Measurements from ENCODE around the gene SLC9A9. TPM values are rescaled to one million over a fixed set of nuclear protein-coding genes. Genes with fewer than 3 reads are reported as not detected.

Gene SLC9A9
- total RNA-seq, 2 donors from 2014 or later = 29.6 to 60.1 TPM

DNA sequence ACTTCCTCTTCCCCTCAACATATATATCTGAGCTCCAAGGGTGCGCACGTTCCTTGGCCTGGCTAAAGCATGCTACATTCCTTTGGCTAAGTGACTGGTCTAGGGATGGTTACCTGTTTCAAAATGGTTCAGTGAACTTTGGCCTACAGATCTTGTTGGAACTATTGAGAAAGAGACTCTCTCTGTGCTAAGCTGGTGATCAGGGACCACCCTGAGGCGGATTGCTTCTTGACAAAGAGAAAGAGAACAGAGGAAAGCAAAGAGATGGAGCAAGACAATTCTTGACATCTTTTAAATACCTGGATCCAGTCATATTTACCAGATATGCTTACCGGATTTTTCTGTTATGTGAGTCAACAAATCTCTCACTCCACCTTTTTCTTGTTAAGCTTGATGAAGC lies 605.6 kb downstream of the SLC9A9 start:
- Histone ChIP-seq H3K4me3 (no peak overlapping the region), H3K27me3 (replicated peaks; ENCODE audit: insufficient read depth) (no peaks in the 10 kb centered on the region), H3K9me3 (no peaks in the 10 kb centered on the region), H3K36me3 (no peaks in the 10 kb centered on the region), H3K27ac (no peak overlapping the region), H3K4me1 (ENCODE audit: control insufficient read depth in 1 of 2, low read depth in 2 of 2) (peaks cover 7 to 15% of the 10 kb centered on the region in 2 donors)
- DNase-seq (ENCODE audit: low spot score) (no peak), ATAC-seq (ENCODE audit: insufficient number of reproducible peaks, low FRiP score, low read depth) (no peak)
- TF ChIP-seq, protein P1, sequence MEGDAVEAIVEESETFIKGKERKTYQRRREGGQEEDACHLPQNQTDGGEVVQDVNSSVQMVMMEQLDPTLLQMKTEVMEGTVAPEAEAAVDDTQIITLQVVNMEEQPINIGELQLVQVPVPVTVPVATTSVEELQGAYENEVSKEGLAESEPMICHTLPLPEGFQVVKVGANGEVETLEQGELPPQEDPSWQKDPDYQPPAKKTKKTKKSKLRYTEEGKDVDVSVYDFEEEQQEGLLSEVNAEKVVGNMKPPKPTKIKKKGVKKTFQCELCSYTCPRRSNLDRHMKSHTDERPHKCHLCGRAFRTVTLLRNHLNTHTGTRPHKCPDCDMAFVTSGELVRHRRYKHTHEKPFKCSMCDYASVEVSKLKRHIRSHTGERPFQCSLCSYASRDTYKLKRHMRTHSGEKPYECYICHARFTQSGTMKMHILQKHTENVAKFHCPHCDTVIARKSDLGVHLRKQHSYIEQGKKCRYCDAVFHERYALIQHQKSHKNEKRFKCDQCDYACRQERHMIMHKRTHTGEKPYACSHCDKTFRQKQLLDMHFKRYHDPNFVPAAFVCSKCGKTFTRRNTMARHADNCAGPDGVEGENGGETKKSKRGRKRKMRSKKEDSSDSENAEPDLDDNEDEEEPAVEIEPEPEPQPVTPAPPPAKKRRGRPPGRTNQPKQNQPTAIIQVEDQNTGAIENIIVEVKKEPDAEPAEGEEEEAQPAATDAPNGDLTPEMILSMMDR (IDR thresholded peaks at IDR 0.05) = no peak

DNA sequence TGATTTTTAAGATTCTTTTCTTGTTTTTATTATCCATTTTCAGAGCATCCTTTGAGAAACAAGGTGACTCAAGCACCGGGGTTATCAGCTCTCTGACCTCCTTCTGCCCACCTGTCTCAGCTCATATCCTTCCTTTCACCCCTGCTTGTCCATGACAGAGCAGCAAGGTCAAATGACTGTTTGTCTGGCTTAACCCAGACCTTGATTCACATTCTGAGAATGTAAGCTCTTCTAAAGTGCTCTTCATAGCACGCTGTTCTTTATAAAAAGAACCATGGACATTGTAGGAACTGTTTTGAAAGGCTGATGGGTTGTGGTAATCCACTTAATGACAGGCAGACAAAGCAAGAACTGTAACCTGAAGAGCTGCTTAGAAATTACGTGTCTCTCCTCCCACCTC lies 606.2 kb downstream of the SLC9A9 start:
- H3K4me3 ChIP-seq = no peak overlapping the region
- ATAC-seq (ENCODE audit: insufficient number of reproducible peaks, low FRiP score, low read depth) = no peak
- H3K4me1 ChIP-seq (ENCODE audit: control insufficient read depth in 1 of 2, low read depth in 2 of 2) = peaks cover 7 to 15% of the 10 kb centered on the region in 2 donors
- H3K36me3 ChIP-seq = no peaks in the 10 kb centered on the region
- no peaks in the 10 kb centered on the region for H3K27me3 ChIP-seq (replicated peaks; ENCODE audit: insufficient read depth)
- no peak overlapping the region for H3K27ac ChIP-seq
- TF ChIP-seq, protein P1 (IDR thresholded peaks at IDR 0.05) = no peak
- no peak for DNase-seq (ENCODE audit: low spot score)
- no peaks in the 10 kb centered on the region for H3K9me3 ChIP-seq

DNA sequence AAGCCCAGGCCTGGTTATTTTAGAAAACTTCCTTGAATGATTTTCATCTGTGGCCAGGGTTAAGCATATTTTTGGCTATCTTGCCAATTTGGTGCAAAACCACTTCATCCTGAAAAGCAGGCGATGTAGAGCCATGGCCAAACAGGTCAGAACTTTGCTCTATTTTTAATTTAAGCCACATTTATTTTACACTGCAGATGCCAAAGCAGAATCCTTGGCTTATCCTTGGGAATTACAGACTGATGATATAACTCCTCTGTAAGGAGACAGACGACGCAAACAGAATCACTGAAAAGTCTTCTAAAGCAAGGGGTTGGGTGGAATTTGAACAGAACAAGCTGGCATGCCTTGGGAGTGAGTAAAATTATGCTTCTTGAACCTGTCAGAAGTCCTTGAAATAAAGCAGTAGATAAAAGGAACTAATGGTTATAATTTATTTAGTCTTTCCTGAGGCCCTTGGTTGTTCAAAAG lies 606.8 kb downstream of the SLC9A9 start:
- Histone ChIP-seq H3K27ac (no peak overlapping the region), H3K4me1 (ENCODE audit: control insufficient read depth in 1 of 2, low read depth in 2 of 2) (peaks cover 7 to 15% of the 10 kb centered on the region in 2 donors), H3K27me3 (replicated peaks; ENCODE audit: insufficient read depth) (no peaks in the 10 kb centered on the region), H3K36me3 (no peaks in the 10 kb centered on the region), H3K4me3 (no peak overlapping the region), H3K9me3 (no peaks in the 10 kb centered on the region)
- TF ChIP-seq, protein P1 (IDR thresholded peaks at IDR 0.05) = no peak
- ATAC-seq (ENCODE audit: insufficient number of reproducible peaks, low FRiP score, low read depth) = no peak
- no peak for DNase-seq (ENCODE audit: low spot score)

DNA sequence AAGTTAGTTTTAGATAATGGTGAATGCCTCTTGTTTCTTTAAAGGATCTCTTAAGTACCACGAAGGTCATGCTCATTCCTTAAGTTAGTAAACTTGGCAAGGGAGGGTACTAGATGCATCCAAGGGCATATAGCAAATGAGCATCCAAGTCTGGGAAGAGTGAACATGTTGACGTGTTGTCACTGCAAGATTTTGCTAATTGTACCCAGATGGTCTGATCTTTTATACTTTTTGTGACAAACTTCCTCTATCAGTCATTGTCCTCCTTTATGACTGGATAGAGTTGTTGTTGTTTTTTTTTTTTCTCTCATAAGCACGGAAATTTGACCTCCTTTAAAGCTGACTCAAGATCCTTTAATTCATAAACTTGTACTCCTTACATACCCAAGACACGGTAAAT lies 607.4 kb downstream of the SLC9A9 start:
- ATAC-seq (ENCODE audit: insufficient number of reproducible peaks, low FRiP score, low read depth) (no peak), DNase-seq (ENCODE audit: low spot score) (no peak)
- peaks cover 7 to 15% of the 10 kb centered on the region in 2 donors for H3K4me1 ChIP-seq (ENCODE audit: control insufficient read depth in 1 of 2, low read depth in 2 of 2)
- no peaks in the 10 kb centered on the region for H3K36me3 ChIP-seq
- H3K4me3 ChIP-seq = no peak overlapping the region
- no peak overlapping the region for H3K27ac ChIP-seq
- H3K27me3 ChIP-seq (replicated peaks; ENCODE audit: insufficient read depth) = no peaks in the 10 kb centered on the region
- no peaks in the 10 kb centered on the region for H3K9me3 ChIP-seq
- TF ChIP-seq, protein P1 (IDR thresholded peaks at IDR 0.05) = no peak

DNA sequence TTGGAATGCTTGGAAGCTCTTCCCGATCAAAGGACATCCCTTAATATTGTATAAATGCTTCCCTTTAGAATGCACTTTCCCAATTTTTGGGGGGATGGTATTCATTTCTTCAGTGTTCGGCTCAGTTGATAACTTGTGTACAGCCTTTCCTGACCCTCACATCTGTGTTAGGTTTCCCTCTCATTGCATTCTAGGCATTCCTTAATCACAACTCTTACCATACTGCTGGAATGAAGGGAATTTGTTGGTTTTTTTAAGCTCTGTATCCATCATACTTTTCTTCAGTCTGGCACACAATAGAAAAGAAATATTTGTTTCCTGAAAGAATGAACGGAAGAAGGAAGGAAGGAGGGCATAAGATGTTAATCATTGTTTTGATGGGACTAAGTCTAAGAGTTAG lies 609.2 kb downstream of the SLC9A9 start:
- H3K27ac ChIP-seq = no peak overlapping the region
- peaks cover 7 to 15% of the 10 kb centered on the region in 2 donors for H3K4me1 ChIP-seq (ENCODE audit: control insufficient read depth in 1 of 2, low read depth in 2 of 2)
- H3K36me3 ChIP-seq = no peaks in the 10 kb centered on the region
- ATAC-seq (ENCODE audit: insufficient number of reproducible peaks, low FRiP score, low read depth) = no peak
- no peaks in the 10 kb centered on the region for H3K9me3 ChIP-seq
- H3K4me3 ChIP-seq = no peak overlapping the region
- DNase-seq (ENCODE audit: low spot score) = no peak
- H3K27me3 ChIP-seq (replicated peaks; ENCODE audit: insufficient read depth) = no peaks in the 10 kb centered on the region
- TF ChIP-seq, protein P1 (IDR thresholded peaks at IDR 0.05) = no peak
